Glutamatergic neuron (in vitro differentiated cells): ENCODE measurements around the gene PCDHGA7. TPM values are rescaled to one million over a fixed set of nuclear protein-coding genes. Genes with fewer than 3 reads are reported as not detected.
"Not testable (repeated sequence)": the region's sequence is repeated elsewhere in the genome, so short reads cannot be mapped to it uniquely, and the experiment has no call there.

Experiments used
- DNase-seq: peaks from one replicate; pipeline ENCODE4 v3.0.0; 2022
- H3K27ac Mint-ChIP-seq: one replicate; pipeline ENCODE4 v1.8.0; 2020; ENCODE audit warnings: mild to moderate bottlenecking, mixed read lengths, inconsistent platforms; ENCODE audit not compliant: unreplicated experiment
- H3K27me3 Mint-ChIP-seq: one replicate; pipeline ENCODE4 v1.8.0; 2020; ENCODE audit warnings: mild to moderate bottlenecking, moderate library complexity, mixed read lengths, inconsistent platforms; ENCODE audit not compliant: unreplicated experiment
- H3K36me3 Mint-ChIP-seq: one replicate; pipeline ENCODE4 v1.8.0; 2020; ENCODE audit warnings: mild to moderate bottlenecking, mixed read lengths, inconsistent platforms; ENCODE audit not compliant: unreplicated experiment
- H3K4me1 Mint-ChIP-seq: one replicate; pipeline ENCODE4 v1.8.0; 2020; ENCODE audit warnings: mild to moderate bottlenecking, low read depth, mixed read lengths, inconsistent platforms; ENCODE audit not compliant: unreplicated experiment
- H3K4me3 Mint-ChIP-seq: one replicate; pipeline ENCODE4 v1.8.0; 2020; ENCODE audit warnings: mild to moderate bottlenecking, mixed read lengths, inconsistent platforms; ENCODE audit not compliant: unreplicated experiment
- H3K9me3 Mint-ChIP-seq: one replicate; pipeline ENCODE4 v1.8.0; 2020; ENCODE audit warnings: mild to moderate bottlenecking, moderate library complexity, mixed read lengths, inconsistent platforms; ENCODE audit not compliant: unreplicated experiment
- CTCF ChIP-seq: fragments of 200-600 bp; sonication (generic); IDR thresholded peaks from one replicate; pipeline ENCODE4 v1.5.0; 2021; ENCODE audit not compliant: partially characterized antibody, unreplicated experiment
- total RNA-seq: library from RNA; stranded (reverse); fragmentation: NEBNext Ultra II Directional; extraction: Animal tissue kit (Norgen Biotek cat#: 25700); gene quantifications from one replicate; pipeline ENCODE4 v1.2.1, GENCODE V29; 2021; ENCODE audit not compliant: unreplicated experiment

Gene PCDHGA7
- total RNA-seq, 1 donor from 2014 or later, result 4.2 TPM

- Mint-ChIP-seq H3K27me3 (peaks cover 1% of the 10 kb centered on the region), H3K4me1 (no peaks in the 10 kb centered on the region), H3K36me3 (peaks cover 59% of the 10 kb centered on the region), H3K4me3 (peak overlapping the region; percentile 81), H3K27ac (peak overlapping the region; percentile 78), H3K9me3 (peaks cover 19% of the 10 kb centered on the region)
- DNase-seq, result no peak
- no peak for TF ChIP-seq CTCF
These were observed 38.5 kb upstream of the PCDHGA7 start for GRCh38 chr5:141343953-141344463.

GRCh38 chr5:141345327-141345726, 37.2 kb upstream of the PCDHGA7 start:
- no peak for TF ChIP-seq CTCF
- DNase-seq, result no peak
- H3K36me3 Mint-ChIP-seq, result peaks cover 67% of the 10 kb centered on the region
- H3K4me1 Mint-ChIP-seq, result no peaks in the 10 kb centered on the region
- H3K9me3 Mint-ChIP-seq, result peaks cover 19% of the 10 kb centered on the region
- H3K27me3 Mint-ChIP-seq, result peaks cover 1% of the 10 kb centered on the region
- H3K27ac Mint-ChIP-seq, result no peak overlapping the region
- H3K4me3 Mint-ChIP-seq, result no peak overlapping the region

GRCh38 chr5:141346017-141346416, 36.5 kb upstream of the PCDHGA7 start:
- not testable (repeated sequence) for H3K4me3 Mint-ChIP-seq, DNase-seq, H3K4me1 Mint-ChIP-seq, H3K27ac Mint-ChIP-seq, H3K27me3 Mint-ChIP-seq
- H3K36me3 Mint-ChIP-seq, result peaks cover 67% of the 10 kb centered on the region
- H3K9me3 Mint-ChIP-seq, result peaks cover 19% of the 10 kb centered on the region

- H3K27me3 Mint-ChIP-seq, result peaks cover 7% of the 10 kb centered on the region
- H3K36me3 Mint-ChIP-seq, result peaks cover 59% of the 10 kb centered on the region
- no peaks in the 10 kb centered on the region for H3K4me1 Mint-ChIP-seq
- no peak within 1 kb of the TSS for H3K27ac Mint-ChIP-seq
- no peak for TF ChIP-seq CTCF
- peak within 1 kb of the TSS; percentile 69 for H3K4me3 Mint-ChIP-seq
- peak; percentile 39 for DNase-seq
- peaks cover 21% of the 10 kb centered on the region for H3K9me3 Mint-ChIP-seq
These were observed 32.5 kb upstream of the PCDHGA7 start, which contains the start of gene PCDHGB1 for GRCh38 chr5:141349917-141350619. Gene PCDHGB1 (plus strand): TSS chr5:141350099. CDS start chr5:141350261, 162 bp downstream.

- Mint-ChIP-seq H3K36me3 (peaks cover 62% of the 10 kb centered on the region), H3K4me1 (no peaks in the 10 kb centered on the region), H3K4me3 (no peak overlapping the region), H3K27ac (no peak overlapping the region), H3K27me3 (peaks cover 10% of the 10 kb centered on the region), H3K9me3 (peaks cover 26% of the 10 kb centered on the region)
- TF ChIP-seq CTCF, result no peak
- DNase-seq, result no peak
These were observed 31.0 kb upstream of the PCDHGA7 start for GRCh38 chr5:141351591-141351990.
